IPS DF 6.9 (cell line): ENCODE data around the gene PITPNM1.

Experiments
- DNase-seq: peaks from one replicate; pipeline ENCODE4 v3.0.0-alpha.2; 2013; ENCODE audit warnings: low read depth, low spot score
- H3K27ac ChIP-seq: one replicate; pipeline ENCODE4 v1.5.1; 2013; ENCODE audit warnings: low read length, control low read depth
- H3K27me3 ChIP-seq: 2 replicates; pipeline ENCODE4 v1.6.1; 2013; ENCODE audit warnings: mild to moderate bottlenecking, low read length; ENCODE audit not compliant: control insufficient read depth, insufficient read depth
- H3K36me3 ChIP-seq: 2 replicates; pipeline ENCODE4 v1.6.1; 2013; ENCODE audit warnings: low read length; ENCODE audit not compliant: control insufficient read depth, insufficient read depth
- H3K4me1 ChIP-seq: 2 replicates; pipeline ENCODE4 v1.6.1; 2013; ENCODE audit warnings: low read length; ENCODE audit not compliant: control insufficient read depth, insufficient read depth
- H3K4me3 ChIP-seq: 2 replicates; pipeline ENCODE4 v1.5.1; 2013; ENCODE audit warnings: mild to moderate bottlenecking, low read length
- H3K9me3 ChIP-seq: 2 replicates; pipeline ENCODE4 v1.6.1; 2013; ENCODE audit warnings: low read length, inconsistent platforms; ENCODE audit not compliant: control insufficient read depth, insufficient read depth
- WGBS: extraction: QIAGEN DNeasy Blood & Tissue Kit; methylation state at CpG from one replicate; pipeline ENCODE4 v1.1.7; 2013; ENCODE audit warnings: mixed read lengths, missing lambda C conversion rate; ENCODE audit not compliant: insufficient read length, insufficient coverage; 5-methylcytosine and 5-hydroxymethylcytosine counted together

PITPNM1 gene

GRCh38 chr11:67464411-67465188 lies 40.6 kb downstream of the PITPNM1 start:
- no CpG with 5 or more reads among the region's 56 CpGs for WGBS
- H3K9me3 ChIP-seq = no peaks in the 10 kb centered on the region
- H3K27me3 ChIP-seq = no peaks in the 10 kb centered on the region
- H3K36me3 ChIP-seq = no peaks in the 10 kb centered on the region
- peak; percentile 47 for DNase-seq
- H3K27ac ChIP-seq = no peak overlapping the region
- no peaks in the 10 kb centered on the region; the same call in 1 of the 2 replicates for H3K4me1 ChIP-seq
- H3K4me3 ChIP-seq = peak overlapping the region; percentile 90

GRCh38 chr11:67463680-67464410 lies 41.3 kb downstream of the PITPNM1 start:
- no peaks in the 10 kb centered on the region for H3K27me3 ChIP-seq
- DNase-seq = no peak
- no peaks in the 10 kb centered on the region for H3K9me3 ChIP-seq
- no peak overlapping the region for H3K27ac ChIP-seq
- H3K36me3 ChIP-seq = no peaks in the 10 kb centered on the region
- no peaks in the 10 kb centered on the region; the same call in 1 of the 2 replicates for H3K4me1 ChIP-seq
- no CpG with 5 or more reads among the region's 20 CpGs for WGBS
- H3K4me3 ChIP-seq = no peak overlapping the region

DNA sequence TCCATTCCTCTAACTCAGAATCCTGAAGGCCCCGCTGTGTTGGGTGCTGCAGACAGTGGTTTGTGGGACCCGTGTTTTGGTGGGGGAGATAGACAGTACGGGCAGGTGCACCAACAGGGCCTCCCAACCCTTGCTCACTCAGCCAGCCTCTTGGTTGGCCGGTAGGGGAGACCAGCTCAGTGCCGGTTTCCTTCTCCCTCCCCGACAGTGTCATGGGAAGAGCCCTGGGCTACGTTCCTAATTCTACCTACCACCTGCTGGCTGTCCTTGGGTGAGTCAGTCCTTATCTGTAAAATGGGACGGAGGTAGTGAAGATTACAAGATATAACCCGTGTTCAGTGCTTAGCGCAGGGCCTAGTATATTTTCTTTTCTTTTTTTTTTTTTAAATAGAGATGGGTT lies 42.0 kb downstream of the PITPNM1 start:
- no peaks in the 10 kb centered on the region for H3K9me3 ChIP-seq
- no peak overlapping the region for H3K27ac ChIP-seq
- no peaks in the 10 kb centered on the region for H3K27me3 ChIP-seq
- no peaks in the 10 kb centered on the region for H3K36me3 ChIP-seq
- no CpG with 5 or more reads among the region's 10 CpGs for whole genome bisulfite sequencing
- no peak overlapping the region for H3K4me3 ChIP-seq
- H3K4me1 ChIP-seq = no peaks in the 10 kb centered on the region; the same call in 1 of the 2 replicates
- DNase-seq = no peak

DNA sequence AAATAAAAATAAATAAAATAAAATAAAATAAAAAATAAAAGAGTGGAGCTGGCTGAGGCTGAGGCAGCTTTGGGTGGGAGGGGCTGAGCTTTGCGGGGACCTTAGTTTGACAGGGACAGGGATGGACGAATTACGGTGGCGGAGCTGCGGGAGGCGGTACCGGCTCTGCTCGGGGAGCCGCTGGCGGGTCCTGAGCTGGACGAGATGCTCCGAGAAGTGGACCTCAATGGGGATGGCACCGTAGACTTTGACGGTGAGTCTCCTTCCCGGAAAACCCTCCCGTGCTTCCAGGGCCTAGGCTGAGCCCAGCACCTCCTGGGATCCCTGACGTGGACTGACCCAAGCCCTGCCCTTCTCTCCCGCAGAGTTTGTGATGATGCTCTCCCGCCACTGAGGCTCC lies 46.9 kb downstream of the PITPNM1 start:
- Histone ChIP-seq H3K36me3 (no peaks in the 10 kb centered on the region), H3K4me1 (no peaks in the 10 kb centered on the region), H3K27me3 (no peaks in the 10 kb centered on the region), H3K9me3 (no peaks in the 10 kb centered on the region), H3K27ac (no peak overlapping the region), H3K4me3 (no peak overlapping the region)
- WGBS = no CpG with 5 or more reads among the region's 19 CpGs
- no peak for DNase-seq

DNA sequence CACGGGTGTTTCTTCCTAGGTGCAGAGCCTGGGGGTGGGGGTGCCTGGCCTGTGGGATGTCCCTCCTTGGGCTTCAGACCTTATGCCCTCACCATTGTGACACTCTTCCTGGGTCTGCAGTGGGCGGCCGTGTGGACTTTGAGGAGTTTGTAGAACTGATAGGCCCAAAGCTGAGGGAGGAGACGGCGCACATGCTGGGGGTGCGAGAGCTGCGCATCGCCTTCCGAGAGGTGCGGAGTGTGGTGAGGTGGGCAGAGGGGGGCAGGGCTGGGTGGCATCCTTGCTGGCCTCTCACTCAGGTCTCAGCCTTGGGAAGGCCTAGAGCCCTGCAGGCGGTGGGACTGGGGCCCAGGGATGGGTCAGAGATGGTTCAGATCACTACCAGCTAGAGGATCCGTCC lies 47.7 kb downstream of the PITPNM1 start:
- no peak overlapping the region for H3K4me3 ChIP-seq
- H3K4me1 ChIP-seq = no peaks in the 10 kb centered on the region
- no CpG with 5 or more reads among the region's 12 CpGs for WGBS
- H3K36me3 ChIP-seq = no peaks in the 10 kb centered on the region; the same call in 1 of the 2 replicates
- DNase-seq = no peak
- H3K27ac ChIP-seq = no peak overlapping the region
- no peaks in the 10 kb centered on the region for H3K9me3 ChIP-seq
- no peaks in the 10 kb centered on the region for H3K27me3 ChIP-seq

- H3K27ac ChIP-seq = no peak overlapping the region
- no peaks in the 10 kb centered on the region for H3K9me3 ChIP-seq
- no peak overlapping the region for H3K4me3 ChIP-seq
- WGBS = no CpG with 5 or more reads among the region's 25 CpGs
- H3K4me1 ChIP-seq = no peaks in the 10 kb centered on the region
- H3K36me3 ChIP-seq = no peaks in the 10 kb centered on the region; the same call in 1 of the 2 replicates
- no peaks in the 10 kb centered on the region for H3K27me3 ChIP-seq
- DNase-seq = no peak
These were observed 49.0 kb downstream of the PITPNM1 start for GRCh38 chr11:67456068-67456705.

DNA sequence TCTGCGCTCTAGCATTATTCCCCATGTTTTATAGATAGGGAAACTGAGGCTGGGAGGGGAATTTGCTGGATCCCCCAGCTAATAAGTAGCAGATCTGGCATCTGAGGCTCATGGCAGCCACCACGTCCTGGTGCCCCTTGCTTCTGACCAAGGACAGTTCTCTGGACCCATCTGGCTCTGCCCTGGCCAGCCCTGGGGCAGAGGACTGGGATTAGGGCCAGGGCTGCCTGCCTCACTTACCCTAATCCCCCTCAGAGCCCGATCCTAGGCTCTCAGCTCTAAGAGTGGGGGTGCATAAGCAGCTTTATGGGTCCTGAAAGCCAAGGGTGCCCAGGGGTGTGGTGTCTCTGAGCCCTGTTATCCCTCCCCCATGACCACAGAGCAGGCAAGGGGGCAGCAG lies 50.1 kb downstream of the PITPNM1 start, which contains the start of gene CABP4:
Gene CABP4, plus strand, starts transcription at position 301 of the 400 bp plus-strand sequence. Its CDS starts 70 bp downstream, at position 371.
- DNase-seq = no peak
- Histone ChIP-seq H3K27ac (no peak within 1 kb of the TSS), H3K27me3 (no peaks in the 10 kb centered on the region), H3K36me3 (no peaks in the 10 kb centered on the region; the same call in 1 of the 2 replicates), H3K9me3 (no peaks in the 10 kb centered on the region), H3K4me3 (no peak within 1 kb of the TSS), H3K4me1 (no peaks in the 10 kb centered on the region)
- no CpG with 5 or more reads among the region's 3 CpGs for WGBS

DNA sequence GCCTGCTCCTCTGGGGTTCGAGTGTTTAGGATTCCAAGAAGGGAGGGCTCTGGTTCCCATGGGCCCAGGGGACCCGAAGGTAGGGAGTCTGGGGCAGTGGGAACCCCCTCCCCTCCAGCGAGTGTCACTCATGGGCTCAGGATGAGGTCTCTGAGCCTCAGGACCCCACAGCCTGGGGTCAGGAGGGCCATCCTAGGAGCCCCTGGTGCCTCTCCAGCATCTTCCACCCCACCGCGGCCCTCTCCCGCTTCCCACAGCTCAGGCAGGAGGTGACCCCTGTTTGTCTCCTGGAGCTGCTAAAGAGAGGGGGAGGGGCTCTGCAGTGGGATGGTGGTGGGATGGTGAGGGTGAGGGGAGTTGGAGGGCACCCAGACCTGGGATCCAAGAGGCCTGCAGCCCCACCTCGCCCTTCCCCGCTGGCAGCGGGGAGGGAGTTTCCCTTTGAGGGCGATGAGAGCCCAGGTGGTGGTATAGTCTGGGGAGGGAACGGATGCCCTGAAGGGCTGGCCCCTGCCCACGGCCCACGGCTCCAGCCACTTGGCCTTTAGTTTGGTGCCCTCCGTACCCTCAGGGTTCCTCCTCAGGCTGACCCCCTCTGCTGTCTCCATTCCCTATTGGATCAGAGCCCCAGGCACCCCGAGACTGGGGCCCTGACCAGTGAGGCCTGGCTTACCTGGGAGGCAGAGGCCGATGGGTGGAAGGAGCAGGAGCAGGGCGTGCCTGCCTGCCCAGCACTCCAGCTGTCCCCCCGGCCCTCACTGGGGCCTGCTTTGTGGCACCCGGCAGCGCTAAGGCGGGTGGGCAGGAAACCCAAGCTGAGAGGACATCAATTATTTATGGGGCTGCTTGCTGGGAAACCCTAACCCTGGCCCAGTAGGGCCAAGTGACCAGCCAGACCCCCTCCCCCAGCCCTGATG lies 51.1 kb downstream of the PITPNM1 start:
- H3K36me3 ChIP-seq = no peaks in the 10 kb centered on the region; the same call in 1 of the 2 replicates
- no peak overlapping the region for H3K27ac ChIP-seq
- H3K9me3 ChIP-seq = no peaks in the 10 kb centered on the region
- DNase-seq = no peak
- no peaks in the 10 kb centered on the region for H3K27me3 ChIP-seq
- no CpG with 5 or more reads among the region's 21 CpGs for WGBS
- no peak overlapping the region for H3K4me3 ChIP-seq
- H3K4me1 ChIP-seq = no peaks in the 10 kb centered on the region

DNA sequence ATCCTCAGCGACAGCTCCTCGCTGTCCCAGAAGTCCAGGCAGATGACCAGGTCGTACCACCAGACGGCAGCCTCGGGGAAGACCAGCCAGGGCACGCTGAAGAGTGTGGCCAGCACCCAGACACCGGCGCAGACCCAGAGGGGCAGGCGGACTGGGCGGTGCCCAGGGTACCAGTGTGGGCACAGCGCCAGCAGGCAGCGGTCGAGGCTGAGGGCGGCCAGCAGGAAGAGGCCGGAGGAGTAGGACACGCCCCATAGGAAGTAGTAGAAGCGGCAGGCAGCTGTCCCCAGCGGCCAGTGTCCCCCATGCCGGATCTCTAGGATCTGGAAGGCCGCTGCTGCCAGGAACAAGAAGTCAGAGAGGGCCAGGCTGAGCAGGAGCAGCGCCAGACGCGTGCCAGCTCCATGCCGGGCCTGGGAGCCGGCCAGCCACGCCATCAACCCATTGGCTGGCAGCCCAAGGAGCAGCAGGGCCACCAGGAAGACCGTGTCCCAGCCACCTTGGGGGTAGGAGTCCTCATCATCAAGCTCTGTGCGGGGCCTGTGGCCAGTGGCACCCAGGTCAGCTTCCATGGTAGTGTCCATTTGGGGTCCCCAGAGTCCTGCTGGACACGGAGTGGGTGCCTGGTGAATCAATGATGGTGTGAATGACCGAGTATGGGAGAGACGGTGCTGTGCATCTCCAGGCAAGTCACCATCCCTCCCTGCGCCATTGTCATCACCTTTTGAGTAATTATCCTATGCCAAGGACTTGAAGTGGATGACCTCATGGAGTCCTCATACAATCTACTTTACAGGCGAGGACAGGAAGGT lies 52.8 kb downstream of the PITPNM1 start, which contains the start of gene GPR152:
Gene GPR152, minus strand, starts transcription at position 589 of the 812 bp plus-strand sequence. Its CDS starts 5 bp downstream, at position 584.
- no CpG with 5 or more reads among the region's 33 CpGs for WGBS
- Histone ChIP-seq H3K36me3 (no peaks in the 10 kb centered on the region; the same call in 1 of the 2 replicates), H3K27ac (no peak within 1 kb of the TSS), H3K4me3 (no peak within 1 kb of the TSS), H3K9me3 (no peaks in the 10 kb centered on the region), H3K27me3 (no peaks in the 10 kb centered on the region), H3K4me1 (no peaks in the 10 kb centered on the region)
- DNase-seq = no peak
